Sigmoid colon (tissue), 7 donors: Measurements from ENCODE around the gene MTA1. TPM values are rescaled to one million over a fixed set of nuclear protein-coding genes. Genes with fewer than 3 reads are reported as not detected.

Experiments used
- DNase-seq: peaks from one replicate; pipeline ENCODE4 v3.0.0-alpha.2; 2019
- H3K27ac ChIP-seq, 4 donors: fragments of 200-600 bp; sonication (generic); one replicate each; pipeline ENCODE4 v1.5.1; 2016 to 2019; ENCODE audit warnings: mild to moderate bottlenecking in 1 of 4
- H3K27me3 ChIP-seq, 3 donors: fragments of 200-600 bp; sonication (generic); one replicate each; pipeline ENCODE4 v1.5.1; 2019; ENCODE audit warnings: mild to moderate bottlenecking in 1 of 3
- H3K36me3 ChIP-seq, 4 donors: fragments of 200-600 bp; sonication (generic); one replicate each; pipeline ENCODE4 v1.5.1; 2016 to 2019
- H3K4me1 ChIP-seq, 4 donors: fragments of 200-600 bp; sonication (generic); one replicate each; pipeline ENCODE4 v1.5.1; 2017 to 2019
- H3K4me3 ChIP-seq, 4 donors: fragments of 200-600 bp; sonication (generic); one replicate each; pipeline ENCODE4 v1.5.1; 2017 to 2019; ENCODE audit warnings: mild to moderate bottlenecking in 2 of 4, moderate library complexity in 1 of 4
- H3K9me3 ChIP-seq, 4 donors: fragments of 200-600 bp in 3 of 4; sonication (generic) in 3 of 4; one replicate each; pipeline versions ENCODE4 v1.5.1 to v1.6.1; 2013 to 2019
- EP300 ChIP-seq, 4 donors: sonication (generic); formaldehyde crosslinking; IDR thresholded peaks; one replicate each; pipeline ENCODE4 v1.6.1; 2017; ENCODE audit warnings: antibody characterized with exemption in 4 of 4
- POLR2A ChIP-seq, 2 donors: fragments of 450-650 bp; IDR thresholded peaks; one replicate each; pipeline ENCODE4 v1.6.1; 2016; ENCODE audit warnings: antibody characterized with exemption in 2 of 2, mild to moderate bottlenecking in 2 of 2, moderate library complexity in 2 of 2
- POLR2AphosphoS5 ChIP-seq, 4 donors: sonication (generic); formaldehyde crosslinking; IDR thresholded peaks; one replicate each; pipeline ENCODE4 v1.6.1; 2017; ENCODE audit warnings: antibody characterized with exemption in 4 of 4
- WGBS, 2 donors: extraction: QIAGEN DNeasy Blood & Tissue Kit; methylation state at CpG; one replicate each; pipeline ENCODE4 v1.1.7; 2013; 5-methylcytosine and 5-hydroxymethylcytosine counted together
- intact Hi-C: fragments of 100-400 bp; cut with DNase I; formaldehyde crosslinking; loops from one replicate; pipeline ENCODE4 v1.15.1; 2023
- polyA plus RNA-seq, 3 donors: library from polyadenylated mRNA; stranded (reverse); fragments of 200-250 nt; gene quantifications; one replicate each; pipeline ENCODE4 v1.2.3, GENCODE V29; 2013
- total RNA-seq, 4 donors: library from RNA; depleted of rRNA; stranded (reverse); fragments of >200 nt; gene quantifications; one replicate each; pipeline ENCODE4 v1.1.0, GENCODE V29; 2016
- TF ChIP-seq, protein P1 (sequence below), 4 experiments: fragments of 450-650 bp in 3 of 4; fragments of 200-600 bp in 1 of 4; IDR thresholded peaks; one replicate each; pipeline ENCODE4 v1.5.1; 2016 to 2019; ENCODE audit warnings: antibody characterized with exemption in 4 of 4, mild to moderate bottlenecking in 3 of 4, moderate library complexity in 2 of 4
- donor health status: healthy with polysubstance abuse.
- donor health status: Bipolar disorder and iron deficiency.
- donor health status: healthy.

MTA1 gene
- total and polyA plus RNA-seq, 7 donors = 14.3 to 92.8 (median 44.7) TPM

DNA sequence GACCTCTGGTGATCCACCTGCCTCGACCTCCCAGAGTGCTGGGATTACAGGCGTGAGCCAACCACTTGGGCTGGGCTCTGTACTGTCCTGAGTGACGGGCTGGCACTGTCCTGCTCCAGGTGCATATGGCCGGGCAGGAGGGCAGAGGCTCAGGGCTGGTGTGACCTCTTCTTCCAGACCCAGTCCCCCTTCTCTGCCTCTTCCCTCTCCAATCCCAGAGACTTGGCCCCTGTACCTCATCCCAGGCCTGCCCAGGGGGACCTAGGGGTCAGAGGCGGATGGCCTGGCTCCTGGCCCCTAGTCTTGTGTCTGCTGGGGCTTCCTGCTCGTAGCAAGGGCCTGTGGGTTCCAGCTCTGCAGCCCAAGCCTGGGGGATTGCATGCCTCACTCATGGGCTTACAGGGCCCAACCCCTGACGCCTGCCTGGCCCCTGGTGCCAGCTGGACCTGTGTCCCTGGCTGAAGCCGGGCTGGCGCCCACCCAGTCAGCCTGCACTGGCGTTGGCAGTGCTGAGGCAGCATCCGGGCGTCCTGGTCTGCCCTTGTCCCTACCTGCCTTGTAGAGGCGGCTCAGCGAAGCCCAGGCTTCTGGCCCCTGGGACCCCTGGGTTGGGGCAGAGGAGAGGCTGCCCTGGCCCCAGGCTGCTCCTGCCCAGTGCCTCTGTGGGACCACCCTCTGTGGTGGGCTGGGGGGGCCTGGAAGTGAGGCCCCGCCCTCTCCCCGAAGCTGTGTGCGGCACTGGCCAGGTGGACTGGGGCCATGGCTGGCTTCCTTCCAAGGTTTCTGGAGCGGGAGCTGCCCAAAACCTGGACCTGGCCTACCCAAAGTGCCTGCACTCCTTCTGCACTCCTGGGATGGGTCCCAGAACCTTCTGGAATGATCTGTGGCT, 75.7 kb downstream of the MTA1 start:
- H3K27ac ChIP-seq = no peak overlapping the region
- intact Hi-C loops = no loop called here
- H3K4me1 ChIP-seq = peaks cover 0 to 9% (median 7%) of the 10 kb centered on the region in 4 donors
- H3K4me3 ChIP-seq = no peak overlapping the region
- WGBS, 2 donors = 85 to 91% methylated on average over 18 of the region's 18 CpGs
- DNase-seq = peak; percentile 62
- no peaks in the 10 kb centered on the region for H3K36me3 ChIP-seq
- TF ChIP-seq, protein P1, sequence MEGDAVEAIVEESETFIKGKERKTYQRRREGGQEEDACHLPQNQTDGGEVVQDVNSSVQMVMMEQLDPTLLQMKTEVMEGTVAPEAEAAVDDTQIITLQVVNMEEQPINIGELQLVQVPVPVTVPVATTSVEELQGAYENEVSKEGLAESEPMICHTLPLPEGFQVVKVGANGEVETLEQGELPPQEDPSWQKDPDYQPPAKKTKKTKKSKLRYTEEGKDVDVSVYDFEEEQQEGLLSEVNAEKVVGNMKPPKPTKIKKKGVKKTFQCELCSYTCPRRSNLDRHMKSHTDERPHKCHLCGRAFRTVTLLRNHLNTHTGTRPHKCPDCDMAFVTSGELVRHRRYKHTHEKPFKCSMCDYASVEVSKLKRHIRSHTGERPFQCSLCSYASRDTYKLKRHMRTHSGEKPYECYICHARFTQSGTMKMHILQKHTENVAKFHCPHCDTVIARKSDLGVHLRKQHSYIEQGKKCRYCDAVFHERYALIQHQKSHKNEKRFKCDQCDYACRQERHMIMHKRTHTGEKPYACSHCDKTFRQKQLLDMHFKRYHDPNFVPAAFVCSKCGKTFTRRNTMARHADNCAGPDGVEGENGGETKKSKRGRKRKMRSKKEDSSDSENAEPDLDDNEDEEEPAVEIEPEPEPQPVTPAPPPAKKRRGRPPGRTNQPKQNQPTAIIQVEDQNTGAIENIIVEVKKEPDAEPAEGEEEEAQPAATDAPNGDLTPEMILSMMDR (IDR thresholded peaks at IDR 0.05) = no peak
- TF ChIP-seq POLR2AphosphoS5 (IDR thresholded peaks at IDR 0.05) (no peak), EP300 (IDR thresholded peaks at IDR 0.05) (no peak), POLR2A (IDR thresholded peaks at IDR 0.05) (no peak)
- H3K27me3 ChIP-seq = no peaks in the 10 kb centered on the region
- no peaks in the 10 kb centered on the region for H3K9me3 ChIP-seq

DNA sequence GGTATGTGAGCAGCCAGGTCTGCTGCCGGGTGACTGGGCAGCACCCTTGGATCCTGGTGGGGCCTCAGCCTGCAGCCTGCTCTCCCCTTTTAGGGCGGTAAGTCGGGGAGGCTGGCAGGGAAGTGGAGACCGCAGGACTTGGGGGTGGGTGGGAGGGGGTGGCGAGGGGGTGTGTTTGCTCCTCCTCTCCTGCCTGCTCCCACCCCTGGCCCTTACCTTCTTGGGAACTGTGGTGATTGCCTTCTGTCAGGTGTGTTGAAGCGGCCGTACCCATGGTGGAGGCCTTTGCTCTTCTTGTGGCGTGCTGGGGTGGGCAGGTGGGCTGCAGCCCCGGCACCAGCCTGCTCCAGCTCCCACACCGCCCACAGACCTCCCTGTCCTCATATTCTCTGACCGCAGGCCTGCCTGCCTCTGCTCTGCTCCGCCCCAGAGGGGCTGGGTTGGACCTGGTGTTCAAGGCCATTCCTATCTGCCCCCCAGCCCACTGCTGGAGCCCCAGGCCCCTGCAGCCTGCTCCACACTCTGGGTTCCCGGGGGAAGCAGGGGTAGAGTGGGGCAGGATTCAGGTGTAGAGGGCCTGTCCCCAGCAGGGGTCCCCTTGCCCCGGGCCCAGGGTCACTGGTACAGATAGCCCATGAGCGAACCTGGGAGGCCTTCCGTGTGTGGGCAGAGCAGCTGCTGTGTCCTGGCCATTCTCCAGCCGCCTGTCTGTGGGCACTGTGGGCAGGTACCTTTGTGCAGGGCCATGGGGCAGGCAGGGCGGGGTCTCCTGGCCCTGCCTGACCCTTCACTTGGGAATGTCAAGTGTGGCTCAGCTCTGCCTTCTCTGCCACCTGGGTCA, 76.6 kb downstream of the MTA1 start:
- H3K4me3 ChIP-seq = no peak overlapping the region
- H3K9me3 ChIP-seq = no peaks in the 10 kb centered on the region
- no peaks in the 10 kb centered on the region for H3K36me3 ChIP-seq
- DNase-seq = no peak
- 89 to 92% methylated on average over 18 of the region's 18 CpGs for WGBS, 2 donors
- peaks cover 0 to 8% (median 7%) of the 10 kb centered on the region in 4 donors for H3K4me1 ChIP-seq
- H3K27ac ChIP-seq = no peak overlapping the region
- H3K27me3 ChIP-seq = no peaks in the 10 kb centered on the region
- TF ChIP-seq, protein P1 (IDR thresholded peaks at IDR 0.05) = no peak
- TF ChIP-seq POLR2A (IDR thresholded peaks at IDR 0.05) = no peak
- no peak for TF ChIP-seq EP300 (IDR thresholded peaks at IDR 0.05)
- no peak for TF ChIP-seq POLR2AphosphoS5 (IDR thresholded peaks at IDR 0.05)
- intact Hi-C loops = no loop called here

DNA sequence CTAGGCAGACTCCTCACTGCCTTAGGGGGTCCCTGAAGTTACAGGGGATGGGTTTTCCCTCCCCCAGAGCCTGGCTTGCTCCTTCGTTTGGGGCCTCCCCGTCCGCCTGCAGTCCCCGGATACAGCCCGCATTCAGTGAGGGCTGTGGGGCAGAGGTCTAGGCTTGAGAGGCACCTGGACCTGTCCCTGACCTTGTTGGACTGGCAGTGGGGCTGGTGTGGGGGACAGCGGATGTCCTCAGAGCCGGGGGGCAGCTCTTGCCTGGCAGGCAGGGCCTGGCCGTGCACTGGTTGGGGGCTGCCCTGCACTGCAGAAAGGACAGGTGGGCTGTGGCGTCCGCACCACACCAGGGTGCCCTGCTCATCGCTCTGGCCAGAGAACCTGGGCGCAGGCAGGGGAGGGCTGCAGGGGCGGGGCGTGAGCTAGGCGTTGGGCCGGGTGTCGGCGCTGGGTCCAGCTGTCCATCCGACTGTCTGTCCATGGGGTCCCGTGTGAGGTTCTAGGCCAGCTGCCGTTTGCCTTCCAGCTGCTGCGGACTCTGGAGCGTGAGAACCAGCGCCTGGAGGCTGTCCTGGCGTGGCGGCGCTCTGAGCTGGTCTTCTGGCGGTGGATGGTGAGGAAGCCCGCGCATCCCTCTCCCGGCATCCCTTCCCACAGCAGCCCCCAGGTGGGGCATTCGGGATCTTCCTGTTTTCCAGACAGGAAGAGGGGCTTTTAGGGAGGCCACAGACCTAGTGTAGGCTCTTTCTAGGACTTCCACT, 77.4 kb downstream of the MTA1 start:
- Histone ChIP-seq H3K27me3 (no peaks in the 10 kb centered on the region), H3K9me3 (no peaks in the 10 kb centered on the region), H3K27ac (no peak overlapping the region), H3K36me3 (no peaks in the 10 kb centered on the region), H3K4me3 (no peak overlapping the region), H3K4me1 (peaks cover 0 to under 1% (median under 1%) of the 10 kb centered on the region in 4 donors)
- DNase-seq = no peak
- TF ChIP-seq EP300 (IDR thresholded peaks at IDR 0.05) = no peak
- no peak for TF ChIP-seq POLR2A (IDR thresholded peaks at IDR 0.05)
- TF ChIP-seq, protein P1 (IDR thresholded peaks at IDR 0.05) = no peak
- TF ChIP-seq POLR2AphosphoS5 (IDR thresholded peaks at IDR 0.05) = no peak
- 93 to 95% methylated on average over 32 of the region's 32 CpGs for WGBS, 2 donors
- intact Hi-C loops = no loop called here

DNA sequence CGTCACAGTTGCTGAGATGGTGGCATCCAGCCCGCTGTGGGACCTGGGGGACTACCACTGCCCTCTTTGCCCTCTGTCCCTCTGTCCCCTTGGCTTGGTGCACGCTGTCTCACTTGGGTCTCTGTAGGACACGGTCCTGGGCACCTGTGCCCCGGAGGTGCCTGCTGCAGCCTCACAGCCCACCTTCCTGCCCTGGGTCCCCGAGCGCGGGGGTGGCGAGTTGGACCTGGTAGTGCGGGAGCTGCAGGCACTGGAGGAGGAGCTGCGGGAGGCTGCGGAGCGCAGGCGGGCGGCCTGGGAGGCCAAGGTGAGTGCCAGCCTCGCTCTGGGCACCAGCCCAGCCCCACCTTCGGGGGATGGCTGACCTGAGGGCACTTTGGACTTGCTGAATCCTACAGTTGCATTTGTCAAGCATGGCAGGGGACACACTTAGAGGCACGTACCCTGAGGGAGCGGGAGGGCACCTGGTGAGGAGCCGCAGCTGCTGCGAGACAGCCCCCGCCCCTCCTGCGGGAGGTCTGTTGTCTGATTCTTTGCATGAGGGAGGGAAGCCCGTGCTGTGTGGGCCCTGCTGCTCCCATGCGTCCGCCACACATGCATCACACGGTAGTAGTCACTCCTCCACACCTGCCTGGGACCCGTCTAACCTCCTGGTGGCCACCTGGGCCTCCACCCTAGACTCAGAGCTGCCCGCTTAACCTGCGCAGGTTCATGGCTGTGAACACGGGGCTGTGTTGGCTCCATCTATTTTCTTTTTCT, 78.2 kb downstream of the MTA1 start:
- no peaks in the 10 kb centered on the region for H3K36me3 ChIP-seq
- DNase-seq = peak; percentile 53
- WGBS, 2 donors = 93% methylated on average over 31 of the region's 31 CpGs
- no peak overlapping the region for H3K4me3 ChIP-seq
- H3K27me3 ChIP-seq = no peaks in the 10 kb centered on the region
- intact Hi-C loops = no loop called here
- TF ChIP-seq POLR2A (IDR thresholded peaks at IDR 0.05) (no peak), POLR2AphosphoS5 (IDR thresholded peaks at IDR 0.05) (no peak)
- H3K27ac ChIP-seq = no peak overlapping the region
- no peaks in the 10 kb centered on the region for H3K4me1 ChIP-seq
- no peaks in the 10 kb centered on the region for H3K9me3 ChIP-seq
